WTC11 (cell line): ENCODE measurements around the gene TDP1. TPM values are rescaled to one million over a fixed set of nuclear protein-coding genes. Genes with fewer than 3 reads are reported as not detected.

Experiments
- ATAC-seq: fragments of 200-7000 bp; cut with Tn5 transposase; 2 replicates; pipeline ENCODE4 v1.10.0; 2021; ENCODE audit warnings: mild to moderate bottlenecking, moderate library complexity
- CTCF ChIA-PET: fragments of 300-600 bp; sonication (Branson Sonifier 250); formaldehyde crosslinking; loops from one replicate; lab custom pipeline; 2021; ENCODE audit warnings: antibody characterized with exemption; lab: Charles Lee
- POLR2A ChIA-PET: fragments of 350-600 bp; sonication (Branson Sonifier 250); formaldehyde crosslinking; loops from one replicate; lab custom pipeline; 2021; ENCODE audit warnings: antibody characterized with exemption; lab: Charles Lee
- DNase-seq: peaks from one replicate; pipeline ENCODE4 v3.0.0; 2021; ENCODE audit warnings: low spot score
- H3K27ac Mint-ChIP-seq: 2 replicates; pipeline ENCODE4 v1.8.0; 2021; ENCODE audit warnings: mixed read lengths
- H3K27me3 Mint-ChIP-seq: 2 replicates; pipeline ENCODE4 v1.8.0; 2021; ENCODE audit warnings: low read depth, mild to moderate bottlenecking, moderate library complexity, mixed read lengths
- H3K36me3 Mint-ChIP-seq: 2 replicates; pipeline ENCODE4 v1.8.0; 2021; ENCODE audit warnings: mixed read lengths
- H3K4me1 Mint-ChIP-seq: 2 replicates; pipeline ENCODE4 v1.8.0; 2022; ENCODE audit warnings: mixed read lengths
- H3K4me3 Mint-ChIP-seq: 2 replicates; pipeline ENCODE4 v1.8.0; 2021; ENCODE audit warnings: mild to moderate bottlenecking, moderate library complexity, mixed read lengths
- H3K9me3 Mint-ChIP-seq: 2 replicates; pipeline ENCODE4 v1.8.0; 2021; ENCODE audit warnings: mixed read lengths
- ESRRA ChIP-seq: sonication (generic); formaldehyde crosslinking; IDR thresholded peaks from 2 replicates; pipeline ENCODE4 v1.8.1; 2022; ENCODE audit warnings: mild to moderate bottlenecking, missing genetic modification reagents, borderline replicate concordance
- ETV6 ChIP-seq: sonication (generic); formaldehyde crosslinking; IDR thresholded peaks from 2 replicates; pipeline ENCODE4 v1.8.1; 2022; ENCODE audit warnings: mild to moderate bottlenecking, missing genetic modification reagents
- FOXJ3 ChIP-seq: sonication (generic); formaldehyde crosslinking; IDR thresholded peaks from 2 replicates; pipeline ENCODE4 v1.9.0; 2021; ENCODE audit warnings: missing genetic modification reagents, mild to moderate bottlenecking, borderline replicate concordance
- FOXP1 ChIP-seq: sonication (generic); formaldehyde crosslinking; IDR thresholded peaks from 2 replicates; pipeline ENCODE4 v1.8.0; 2022; ENCODE audit warnings: missing genetic modification reagents, mild to moderate bottlenecking, moderate library complexity, borderline replicate concordance
- NFATC4 ChIP-seq: fragments of 250-450 bp; sonication (Bioruptor Pico); IDR thresholded peaks from 2 replicates; pipeline ENCODE4 v1.9.0; 2021; ENCODE audit warnings: mild to moderate bottlenecking
- NFE2L1 ChIP-seq: sonication (generic); formaldehyde crosslinking; IDR thresholded peaks from 2 replicates; pipeline ENCODE4 v1.8.1; 2023; ENCODE audit warnings: missing genetic modification reagents
- NR1H2 ChIP-seq: sonication (generic); formaldehyde crosslinking; IDR thresholded peaks from 2 replicates; pipeline ENCODE4 v1.9.0; 2021; ENCODE audit warnings: mild to moderate bottlenecking, moderate library complexity, missing genetic modification reagents
- NR2C2 ChIP-seq: sonication (generic); formaldehyde crosslinking; IDR thresholded peaks from 2 replicates; pipeline ENCODE4 v1.8.0; 2022; ENCODE audit warnings: mild to moderate bottlenecking, missing genetic modification reagents
- ZNF425 ChIP-seq: fragments of 250-450 bp; sonication (Bioruptor Pico); conservative IDR thresholded peaks from 2 replicates; pipeline ENCODE4 v1.9.0; 2021; ENCODE audit warnings: mild to moderate bottlenecking
- ZNF532 ChIP-seq: fragments of 250-450 bp; sonication (Bioruptor Pico); IDR thresholded peaks from 2 replicates; pipeline ENCODE4 v1.9.0; 2021; ENCODE audit warnings: mild to moderate bottlenecking, borderline replicate concordance
- ZSCAN18 ChIP-seq: fragments of 250-450 bp; sonication (Bioruptor Pico); IDR thresholded peaks from 2 replicates; pipeline ENCODE4 v2.1.2; 2022; ENCODE audit warnings: mild to moderate bottlenecking, moderate library complexity
- total RNA-seq: library from RNA; stranded (reverse); gene quantifications from 3 replicates; pipeline ENCODE4 v1.2.3, GENCODE V29; 2021
- TF ChIP-seq, protein P1 (sequence below): sonication (generic); formaldehyde crosslinking; IDR thresholded peaks from 2 replicates; pipeline ENCODE4 v1.8.0; 2022; ENCODE audit warnings: mild to moderate bottlenecking, missing genetic modification reagents
- TF ChIP-seq, protein P2 (sequence below): fragments of 250-450 bp; sonication (Bioruptor Pico); IDR thresholded peaks from 2 replicates; pipeline ENCODE4 v1.9.0; 2021; ENCODE audit warnings: moderate library complexity, mild to moderate bottlenecking, inconsistent platforms, borderline replicate concordance
- TF ChIP-seq, protein P3 (sequence below): sonication (generic); formaldehyde crosslinking; IDR thresholded peaks from 2 replicates; pipeline ENCODE4 v1.8.1; 2022; ENCODE audit warnings: low read depth, mild to moderate bottlenecking, moderate library complexity, missing genetic modification reagents, borderline replicate concordance
- TF ChIP-seq, protein P4 (sequence below): sonication (generic); formaldehyde crosslinking; IDR thresholded peaks from 2 replicates; pipeline ENCODE4 v1.8.1; 2023; ENCODE audit warnings: mild to moderate bottlenecking, moderate library complexity, missing genetic modification reagents

TDP1 gene
- total RNA-seq, 1 experiment from 2014 or later: 59.8 TPM

GRCh38 chr14:89926694-89927093 is 29.0 kb upstream of the TDP1 start:
- no peak for DNase-seq
- ATAC-seq: no peak
- no peaks in the 10 kb centered on the region for H3K27me3 Mint-ChIP-seq
- H3K4me1 Mint-ChIP-seq: peaks cover 10% of the 10 kb centered on the region
- ChIA-PET POLR2A (no interaction called here), CTCF (interaction anchor here (6.9 kb wide), 1 partner anchor 13 kb away, joined by 47 read pairs; no protein-coding TSS in a partner anchor)
- H3K9me3 Mint-ChIP-seq: no peaks in the 10 kb centered on the region
- no peak overlapping the region for H3K27ac Mint-ChIP-seq
- no peaks in the 10 kb centered on the region; the same call in 1 of the 2 replicates for H3K36me3 Mint-ChIP-seq
- TF ChIP-seq, protein P1, sequence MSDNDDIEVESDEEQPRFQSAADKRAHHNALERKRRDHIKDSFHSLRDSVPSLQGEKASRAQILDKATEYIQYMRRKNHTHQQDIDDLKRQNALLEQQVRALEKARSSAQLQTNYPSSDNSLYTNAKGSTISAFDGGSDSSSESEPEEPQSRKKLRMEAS (CRISPR knock-in tag): no peak
- TF ChIP-seq NFE2L1 (CRISPR knock-in tag): no peak
- TF ChIP-seq, protein P2, sequence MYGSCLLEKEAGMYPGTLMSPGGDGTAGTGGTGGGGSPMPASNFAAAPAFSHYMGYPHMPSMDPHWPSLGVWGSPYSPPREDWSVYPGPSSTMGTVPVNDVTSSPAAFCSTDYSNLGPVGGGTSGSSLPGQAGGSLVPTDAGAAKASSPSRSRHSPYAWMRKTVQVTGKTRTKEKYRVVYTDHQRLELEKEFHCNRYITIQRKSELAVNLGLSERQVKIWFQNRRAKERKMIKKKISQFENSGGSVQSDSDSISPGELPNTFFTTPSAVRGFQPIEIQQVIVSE (CRISPR knock-in tag): no peak
- H3K4me3 Mint-ChIP-seq: no peak overlapping the region

- Mint-ChIP-seq H3K36me3 (no peaks in the 10 kb centered on the region; the same call in 1 of the 2 replicates), H3K9me3 (no peaks in the 10 kb centered on the region), H3K27ac (no peak overlapping the region), H3K27me3 (no peaks in the 10 kb centered on the region), H3K4me1 (peaks cover 10% of the 10 kb centered on the region), H3K4me3 (no peak overlapping the region)
- DNase-seq (no peak), ATAC-seq (no peak)
- TF ChIP-seq NR2C2 (CRISPR knock-in tag) (no peak), ESRRA (CRISPR knock-in tag) (no peak)
- POLR2A ChIA-PET: no interaction called here
- CTCF ChIA-PET: interaction anchor here (6.9 kb wide), 1 partner anchor 12 kb away, joined by 47 read pairs; no protein-coding TSS in a partner anchor
Observed at GRCh38 chr14:89927186-89927865, 28.4 kb upstream of the TDP1 start.

DNA sequence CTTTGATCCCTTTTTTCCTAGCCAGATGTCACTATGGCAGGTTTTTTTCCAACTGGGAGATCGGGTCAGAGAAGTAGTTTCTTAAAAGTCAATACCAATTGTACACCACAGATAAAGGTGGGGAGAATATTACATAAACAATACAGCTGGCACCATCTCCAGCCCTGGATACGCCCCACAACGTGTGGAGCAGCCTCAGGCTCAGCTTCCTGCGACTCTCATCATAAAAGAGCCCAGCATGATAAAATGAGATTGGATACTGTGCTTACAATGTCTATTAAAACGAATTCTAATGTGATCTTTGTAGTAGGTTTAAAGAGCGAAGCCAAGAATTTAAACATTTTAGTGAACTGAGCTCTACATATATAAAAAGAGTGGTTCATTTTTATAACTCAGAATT is 22.7 kb upstream of the TDP1 start:
- DNase-seq (no peak), ATAC-seq (no peak)
- Mint-ChIP-seq H3K27me3 (no peaks in the 10 kb centered on the region), H3K9me3 (no peaks in the 10 kb centered on the region), H3K27ac (no peak overlapping the region), H3K36me3 (no peaks in the 10 kb centered on the region; the same call in 1 of the 2 replicates), H3K4me3 (no peak overlapping the region), H3K4me1 (peaks cover 12% of the 10 kb centered on the region)
- TF ChIP-seq, protein P3, sequence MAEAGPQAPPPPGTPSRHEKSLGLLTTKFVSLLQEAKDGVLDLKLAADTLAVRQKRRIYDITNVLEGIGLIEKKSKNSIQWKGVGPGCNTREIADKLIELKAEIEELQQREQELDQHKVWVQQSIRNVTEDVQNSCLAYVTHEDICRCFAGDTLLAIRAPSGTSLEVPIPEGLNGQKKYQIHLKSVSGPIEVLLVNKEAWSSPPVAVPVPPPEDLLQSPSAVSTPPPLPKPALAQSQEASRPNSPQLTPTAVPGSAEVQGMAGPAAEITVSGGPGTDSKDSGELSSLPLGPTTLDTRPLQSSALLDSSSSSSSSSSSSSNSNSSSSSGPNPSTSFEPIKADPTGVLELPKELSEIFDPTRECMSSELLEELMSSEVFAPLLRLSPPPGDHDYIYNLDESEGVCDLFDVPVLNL (CRISPR knock-in tag): no peak
- TF ChIP-seq ZNF425 (CRISPR knock-in tag) (no peak), NR1H2 (no peak), FOXP1 (CRISPR knock-in tag) (no peak), FOXJ3 (no peak), ETV6 (no peak), NFATC4 (CRISPR knock-in tag) (no peak), ZSCAN18 (no peak), ZNF532 (CRISPR knock-in tag) (no peak)
- TF ChIP-seq, protein P4, sequence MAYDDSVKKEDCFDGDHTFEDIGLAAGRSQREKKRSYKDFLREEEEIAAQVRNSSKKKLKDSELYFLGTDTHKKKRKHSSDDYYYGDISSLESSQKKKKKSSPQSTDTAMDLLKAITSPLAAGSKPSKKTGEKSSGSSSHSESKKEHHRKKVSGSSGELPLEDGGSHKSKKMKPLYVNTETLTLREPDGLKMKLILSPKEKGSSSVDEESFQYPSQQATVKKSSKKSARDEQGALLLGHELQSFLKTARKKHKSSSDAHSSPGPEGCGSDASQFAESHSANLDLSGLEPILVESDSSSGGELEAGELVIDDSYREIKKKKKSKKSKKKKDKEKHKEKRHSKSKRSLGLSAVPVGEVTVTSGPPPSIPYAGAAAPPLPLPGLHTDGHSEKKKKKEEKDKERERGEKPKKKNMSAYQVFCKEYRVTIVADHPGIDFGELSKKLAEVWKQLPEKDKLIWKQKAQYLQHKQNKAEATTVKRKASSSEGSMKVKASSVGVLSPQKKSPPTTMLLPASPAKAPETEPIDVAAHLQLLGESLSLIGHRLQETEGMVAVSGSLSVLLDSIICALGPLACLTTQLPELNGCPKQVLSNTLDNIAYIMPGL (CRISPR knock-in tag): no peak
- CTCF ChIA-PET: no interaction called here
- POLR2A ChIA-PET: no interaction called here
